MM.1S (cell line): Measurements from ENCODE around the gene NME3.

ENCODE experiments used
- DNase-seq: peaks from one replicate; pipeline ENCODE4 v3.0.0-alpha.2; 2015
- H2AFZ ChIP-seq: fragments of 300-600 bp; sonication (generic); 2 replicates; pipeline ENCODE4 v1.6.0; 2016; ENCODE audit warnings: antibody characterized with exemption, low read length
- H3F3A ChIP-seq: fragments of 300-600 bp; sonication (generic); 2 replicates; pipeline ENCODE4 v1.6.1; 2016; ENCODE audit warnings: mild to moderate bottlenecking, antibody characterized with exemption, low read length, moderate library complexity, mixed read lengths; ENCODE audit not compliant: insufficient read depth
- H3K27ac ChIP-seq: fragments of 300-600 bp; sonication (generic); 2 replicates; pipeline ENCODE4 v1.5.1; 2016; ENCODE audit warnings: mild to moderate bottlenecking, low read length
- H3K27me3 ChIP-seq: fragments of 300-600 bp; sonication (generic); replicated peaks from 2 replicates; pipeline ENCODE4 v1.6.0; 2016; ENCODE audit warnings: low read length; ENCODE audit not compliant: insufficient read depth
- H3K36me3 ChIP-seq: fragments of 300-600 bp; sonication (generic); replicated peaks from 2 replicates; pipeline ENCODE4 v1.6.1; 2016; ENCODE audit warnings: mild to moderate bottlenecking, low read length, mixed read lengths; ENCODE audit not compliant: insufficient read depth
- H3K4me1 ChIP-seq: fragments of 300-600 bp; sonication (generic); 2 replicates; pipeline ENCODE4 v1.6.1; 2016; ENCODE audit warnings: low read length, mixed read lengths
- H3K4me2 ChIP-seq: fragments of 300-600 bp; sonication (generic); 2 replicates; pipeline ENCODE4 v1.6.0; 2016; ENCODE audit warnings: low read depth, low read length
- H3K4me3 ChIP-seq: fragments of 300-600 bp; sonication (generic); 2 replicates; pipeline ENCODE4 v1.5.1; 2016; ENCODE audit warnings: low read length, mixed read lengths
- H3K79me2 ChIP-seq: fragments of 300-600 bp; sonication (generic); 2 replicates; pipeline ENCODE4 v1.6.1; 2016; ENCODE audit warnings: mixed run types, low read length, mixed read lengths
- H3K9ac ChIP-seq: fragments of 300-600 bp; sonication (generic); 2 replicates; pipeline ENCODE4 v1.6.1; 2016; ENCODE audit warnings: low read length, mixed read lengths
- H3K9me2 ChIP-seq: fragments of 300-600 bp; sonication (generic); replicated peaks from 2 replicates; pipeline ENCODE4 v1.6.1; 2016; ENCODE audit warnings: mild to moderate bottlenecking, low read length, mixed read lengths; ENCODE audit not compliant: insufficient read depth
- H3K9me3 ChIP-seq: fragments of 300-600 bp; sonication (generic); replicated peaks from 2 replicates; pipeline ENCODE4 v1.6.1; 2016; ENCODE audit warnings: mild to moderate bottlenecking, low read length, mixed read lengths; ENCODE audit not compliant: insufficient read depth
- H4K20me1 ChIP-seq: fragments of 300-600 bp; sonication (generic); 2 replicates; pipeline ENCODE4 v1.6.1; 2016; ENCODE audit warnings: mild to moderate bottlenecking, low read length, moderate library complexity, mixed read lengths; ENCODE audit not compliant: insufficient read depth
- CTCF ChIP-seq: fragments of 300-600 bp; sonication (generic); IDR thresholded peaks from 2 replicates; pipeline ENCODE4 v1.5.1; 2016; ENCODE audit warnings: antibody characterized with exemption, low read length, mixed read lengths
- EZH2 ChIP-seq: fragments of 300-600 bp; sonication (generic); optimal IDR thresholded peaks from 2 replicates; pipeline ENCODE3; 2017; ENCODE audit warnings: low read depth, mild to moderate bottlenecking, antibody characterized with exemption, low read length, mixed read lengths
- EZH2phosphoT487 ChIP-seq: fragments of 300-600 bp; sonication (generic); IDR thresholded peaks from 2 replicates; pipeline ENCODE4 v1.6.1; 2018; ENCODE audit warnings: antibody characterized with exemption, low read length

The NME3 gene

DNA sequence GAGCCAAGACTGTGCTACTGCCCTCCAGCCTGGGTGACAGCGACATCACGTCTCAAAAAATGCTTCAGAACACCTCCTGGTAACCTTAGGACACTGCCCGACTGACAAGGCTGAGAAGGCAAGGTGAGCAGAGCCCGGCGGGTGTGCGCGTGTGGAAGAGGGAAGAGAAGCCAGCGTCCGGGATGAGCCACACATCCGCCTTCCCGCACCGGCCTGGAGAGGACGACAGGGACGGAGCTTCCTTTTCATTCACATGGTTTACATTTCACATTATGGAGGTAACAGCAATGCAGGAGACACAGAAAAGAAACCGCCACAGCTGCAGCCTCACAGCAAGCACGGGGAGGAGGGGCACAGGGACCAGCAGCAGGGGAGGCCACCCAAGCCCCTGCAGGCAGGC is 38.8 kb upstream of the NME3 start:
- TF ChIP-seq CTCF: no peak
- Histone ChIP-seq H3K36me3 (no peaks in the 10 kb centered on the region), H3K27ac (no peak overlapping the region)

DNA sequence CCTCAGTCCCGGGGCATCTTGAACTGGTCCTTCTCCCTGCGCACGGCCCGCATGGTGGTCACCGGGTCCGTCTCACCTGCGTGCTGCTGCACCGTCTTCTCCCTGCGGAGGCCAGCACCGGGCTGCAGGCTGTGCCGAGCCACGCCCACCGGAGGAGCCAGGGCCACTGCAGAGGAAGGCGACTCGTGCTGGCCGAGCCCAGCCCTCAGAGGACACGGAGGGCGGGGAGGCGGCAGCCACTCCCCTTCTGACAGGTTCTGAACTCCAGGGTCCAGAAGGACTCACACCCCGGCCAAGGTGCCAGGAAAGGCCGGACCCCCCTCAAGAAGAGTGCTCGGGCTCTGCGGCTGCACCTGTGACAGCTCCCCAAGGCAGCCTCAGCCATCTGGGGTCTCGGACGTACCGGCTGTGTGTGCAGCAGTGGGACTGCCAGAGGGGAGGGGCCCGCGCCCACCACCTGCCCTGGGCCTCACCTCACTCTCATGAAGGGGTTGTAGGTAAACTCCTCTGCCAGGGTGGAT is 38.0 kb upstream of the NME3 start:
- Histone ChIP-seq H3K27me3 (no peaks in the 10 kb centered on the region), H3K4me3 (no peak overlapping the region), H4K20me1 (no peaks in the 10 kb centered on the region), H3K9ac (no peak overlapping the region), H3F3A (no peaks in the 10 kb centered on the region), H3K79me2 (peaks cover 6% of the 10 kb centered on the region; the same call in 1 of the 2 replicates), H3K9me3 (no peaks in the 10 kb centered on the region), H3K36me3 (no peaks in the 10 kb centered on the region), H2AFZ (no peak overlapping the region), H3K9me2 (no peaks in the 10 kb centered on the region), H3K27ac (no peak overlapping the region), H3K4me2 (no peak overlapping the region), H3K4me1 (no peaks in the 10 kb centered on the region)
- no peak for DNase-seq
- TF ChIP-seq EZH2phosphoT487: no peak
- TF ChIP-seq EZH2: no peak
- no peak for TF ChIP-seq CTCF

More for the DNA sequence above, 38.8 kb upstream of the NME3 start:
- Histone ChIP-seq H3F3A (no peaks in the 10 kb centered on the region), H3K4me3 (no peak overlapping the region), H3K4me1 (no peaks in the 10 kb centered on the region), H3K4me2 (no peak overlapping the region), H3K9me2 (no peaks in the 10 kb centered on the region), H3K9ac (no peak overlapping the region), H2AFZ (no peak overlapping the region), H4K20me1 (no peaks in the 10 kb centered on the region), H3K9me3 (no peaks in the 10 kb centered on the region), H3K27me3 (no peaks in the 10 kb centered on the region), H3K79me2 (peaks cover 6% of the 10 kb centered on the region; the same call in 1 of the 2 replicates)
- DNase-seq: no peak

GRCh38 chr16:1808691-1809090 is 37.3 kb upstream of the NME3 start:
- no peak overlapping the region for H3K4me2 ChIP-seq
- H3K36me3 ChIP-seq: no peaks in the 10 kb centered on the region
- H3K27ac ChIP-seq: no peak overlapping the region
- H3K4me3 ChIP-seq: no peak overlapping the region
- H3K27me3 ChIP-seq: no peaks in the 10 kb centered on the region
- TF ChIP-seq EZH2phosphoT487 (no peak), EZH2 (no peak), CTCF (no peak)
- no peaks in the 10 kb centered on the region for H3K4me1 ChIP-seq
- peaks cover 4% of the 10 kb centered on the region; the same call in 1 of the 2 replicates for H3K79me2 ChIP-seq
- no peaks in the 10 kb centered on the region for H4K20me1 ChIP-seq
- no peaks in the 10 kb centered on the region for H3K9me3 ChIP-seq
- no peak for DNase-seq
- no peaks in the 10 kb centered on the region for H3F3A ChIP-seq
- no peaks in the 10 kb centered on the region for H3K9me2 ChIP-seq
- H3K9ac ChIP-seq: no peak overlapping the region
- H2AFZ ChIP-seq: no peak overlapping the region
